ENCODE data around the gene EPS8L2. TPM values are rescaled to one million over a fixed set of nuclear protein-coding genes. Genes with fewer than 3 reads are reported as not detected.
A peak's percentile ranks its signal among the peaks of the same experiment; 100 is the strongest.

The EPS8L2 gene
- total RNA-seq, 2 donors from 2014 or later = 126 to 153 TPM

DNA sequence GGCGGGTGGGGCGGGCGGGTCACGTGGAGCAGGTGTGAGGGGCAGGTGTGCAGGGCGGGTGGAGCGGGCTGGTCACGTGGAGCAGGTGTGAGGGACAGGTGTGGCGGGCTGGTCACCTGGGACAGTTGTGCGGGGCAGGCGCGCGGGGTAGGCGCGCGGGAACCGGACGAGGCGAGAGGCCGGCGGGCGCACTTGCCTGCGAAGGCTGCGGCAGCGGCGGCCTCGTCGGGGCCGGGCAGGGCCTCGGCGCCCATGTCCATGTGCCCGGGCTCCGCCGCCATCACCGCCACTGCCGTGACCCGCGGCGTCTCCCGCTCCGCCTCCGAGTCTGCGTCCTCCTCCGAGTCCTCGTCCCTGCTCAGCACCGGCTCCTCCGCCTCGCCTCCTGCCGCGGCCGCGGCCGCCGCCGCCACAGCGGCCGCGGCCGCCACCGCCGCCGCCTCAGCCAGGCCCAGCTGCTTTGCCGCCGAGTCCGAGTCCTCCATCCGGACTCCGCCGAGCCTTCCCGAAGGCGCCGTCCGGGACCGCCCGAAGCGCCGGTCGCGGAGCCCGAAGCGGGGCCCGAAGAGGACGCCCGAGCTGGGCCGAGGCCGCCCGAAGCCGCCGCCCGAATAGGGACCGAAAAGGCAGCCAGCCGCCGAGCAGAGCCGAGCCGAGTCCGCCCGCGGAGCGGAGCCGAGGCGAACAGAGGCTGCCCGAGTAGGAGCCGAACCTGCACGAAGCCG is 11.3 kb upstream of the EPS8L2 start, which contains the start of gene DEAF1:
Gene DEAF1, minus strand, starts transcription at position 660 of the 725 bp plus-strand sequence. Its CDS starts 175 bp downstream, at position 485.
- ATAC-seq = peak; percentile 87
- H3K9me3 ChIP-seq = no peaks in the 10 kb centered on the region
- peak; percentile 99 for DNase-seq
- intact Hi-C loops (cut with DNase I) = no loop called here
- 3 to 20% methylated on average over 1 to 72 of the region's 103 CpGs for WGBS, 2 donors
- H3K27me3 ChIP-seq = no peaks in the 10 kb centered on the region
- no peak for TF ChIP-seq POLR2A (IDR thresholded peaks at IDR 0.05)
- TF ChIP-seq, protein P1, sequence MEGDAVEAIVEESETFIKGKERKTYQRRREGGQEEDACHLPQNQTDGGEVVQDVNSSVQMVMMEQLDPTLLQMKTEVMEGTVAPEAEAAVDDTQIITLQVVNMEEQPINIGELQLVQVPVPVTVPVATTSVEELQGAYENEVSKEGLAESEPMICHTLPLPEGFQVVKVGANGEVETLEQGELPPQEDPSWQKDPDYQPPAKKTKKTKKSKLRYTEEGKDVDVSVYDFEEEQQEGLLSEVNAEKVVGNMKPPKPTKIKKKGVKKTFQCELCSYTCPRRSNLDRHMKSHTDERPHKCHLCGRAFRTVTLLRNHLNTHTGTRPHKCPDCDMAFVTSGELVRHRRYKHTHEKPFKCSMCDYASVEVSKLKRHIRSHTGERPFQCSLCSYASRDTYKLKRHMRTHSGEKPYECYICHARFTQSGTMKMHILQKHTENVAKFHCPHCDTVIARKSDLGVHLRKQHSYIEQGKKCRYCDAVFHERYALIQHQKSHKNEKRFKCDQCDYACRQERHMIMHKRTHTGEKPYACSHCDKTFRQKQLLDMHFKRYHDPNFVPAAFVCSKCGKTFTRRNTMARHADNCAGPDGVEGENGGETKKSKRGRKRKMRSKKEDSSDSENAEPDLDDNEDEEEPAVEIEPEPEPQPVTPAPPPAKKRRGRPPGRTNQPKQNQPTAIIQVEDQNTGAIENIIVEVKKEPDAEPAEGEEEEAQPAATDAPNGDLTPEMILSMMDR (IDR thresholded peaks at IDR 0.05) = no peak
- peak within 1 kb of the TSS; percentile 46 to 80 for H3K4me3 ChIP-seq
- peaks cover 40% of the 10 kb centered on the region for H3K4me1 ChIP-seq
- H3K27ac ChIP-seq = peak within 1 kb of the TSS; percentile 94 to 99 (median 97)
- H3K36me3 ChIP-seq (replicated peaks in 1 of 2; ENCODE audit: insufficient read depth in 1 of 2, low read depth in 2 of 2) = no peaks in the 10 kb centered on the region

DNA sequence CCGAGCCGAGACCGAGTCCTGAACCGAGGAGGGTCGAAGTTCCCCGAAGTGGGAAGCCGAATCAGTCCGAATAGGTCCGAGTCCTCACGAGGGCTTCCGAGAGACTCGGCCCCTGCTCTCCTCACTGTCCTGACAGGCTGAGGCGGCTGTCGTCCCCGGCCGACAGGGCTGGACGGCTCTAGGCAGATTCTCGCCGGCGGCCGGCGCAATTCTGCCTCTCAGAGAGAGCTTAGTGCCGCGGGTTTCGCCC is 10.8 kb upstream of the EPS8L2 start:
- Histone ChIP-seq H3K4me1 (peaks cover 40% of the 10 kb centered on the region), H3K36me3 (replicated peaks in 1 of 2; ENCODE audit: insufficient read depth in 1 of 2, low read depth in 2 of 2) (no peaks in the 10 kb centered on the region), H3K4me3 (peak overlapping the region in 1 of 2 donors; percentile 29), H3K27ac (peak overlapping the region; percentile 94 to 99 (median 97)), H3K9me3 (no peaks in the 10 kb centered on the region), H3K27me3 (no peaks in the 10 kb centered on the region)
- TF ChIP-seq POLR2A (IDR thresholded peaks at IDR 0.05) = no peak
- TF ChIP-seq, protein P1 (IDR thresholded peaks at IDR 0.05) = no peak
- no peak for DNase-seq
- intact Hi-C loops (cut with DNase I) = no loop called here
- ATAC-seq = no peak
- WGBS, 2 donors = 0% methylated on average over 25 of the region's 25 CpGs; no CpG with 5 or more reads in 1 of the 2 donors

DNA sequence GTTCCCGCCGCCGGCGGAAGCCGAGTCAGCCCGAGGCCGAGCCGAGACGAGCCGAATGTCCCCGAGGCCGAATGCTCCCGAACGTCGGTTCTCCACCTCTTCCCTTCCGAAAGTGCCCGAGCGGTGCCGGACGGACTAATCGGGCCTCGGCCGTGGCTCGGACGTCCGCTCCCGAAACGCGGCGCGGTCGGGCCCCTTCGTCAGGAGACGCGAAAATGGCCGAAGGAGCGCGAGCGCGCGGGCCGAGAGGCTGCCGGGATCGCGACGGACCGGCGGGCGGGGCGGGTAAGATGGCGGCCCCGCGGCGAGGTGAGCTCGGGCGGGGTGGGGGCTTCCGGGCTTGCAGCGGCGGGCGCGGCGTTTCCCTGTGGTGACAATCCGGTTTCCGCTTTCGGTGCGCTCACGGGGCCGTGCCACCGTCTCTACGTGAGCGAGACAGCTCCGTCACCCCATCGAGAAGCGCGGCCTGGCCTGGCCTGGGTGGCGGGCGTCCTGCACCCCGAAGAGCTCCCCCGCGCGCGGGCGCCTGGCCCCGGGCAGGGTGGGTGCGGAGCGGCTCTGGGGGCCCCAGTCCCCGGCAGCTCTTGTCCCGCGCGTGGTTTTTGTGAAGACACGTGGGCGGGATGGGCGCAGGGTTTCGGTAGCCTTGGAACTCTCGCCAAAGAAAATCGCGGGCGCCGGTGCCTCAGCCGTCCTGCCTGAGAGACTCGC is 10.3 kb upstream of the EPS8L2 start, which contains the start of gene TMEM80:
Gene TMEM80, plus strand, starts transcription at position 279 of the 711 bp plus-strand sequence. Its CDS starts 12 bp downstream, at position 291.
- H3K4me1 ChIP-seq = peaks cover 40% of the 10 kb centered on the region
- DNase-seq = peak; percentile 98 to 99 (median 99)

DNA sequence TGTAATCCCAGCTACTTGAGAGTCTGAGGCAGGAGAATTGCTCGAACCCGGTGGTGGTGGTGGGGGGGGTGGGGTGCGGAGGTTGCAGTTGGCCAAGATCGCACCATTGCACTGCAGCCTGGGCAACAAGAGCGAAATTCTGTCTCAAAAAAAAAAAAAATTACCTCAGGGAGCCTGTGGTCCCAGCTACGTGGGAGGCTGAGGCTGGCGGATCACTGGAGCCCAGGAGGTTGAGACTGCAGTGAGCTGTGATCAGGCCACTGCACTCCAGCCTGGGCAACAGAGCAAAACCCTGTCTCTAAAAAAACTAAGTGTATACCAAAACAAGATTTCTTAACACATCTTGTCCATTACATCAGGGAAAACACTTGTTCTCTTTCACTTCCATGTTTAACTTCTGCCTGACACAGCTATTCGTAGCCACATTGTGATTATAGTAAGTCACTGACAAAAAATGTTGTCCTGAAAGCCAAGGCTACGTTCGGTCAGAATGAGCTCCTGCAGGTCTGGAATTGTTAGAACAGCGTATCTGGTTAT is 9.0 kb upstream of the EPS8L2 start:
- Histone ChIP-seq H3K27ac (peak overlapping the region; percentile 5 to 99 (median 97)), H3K4me3 (no peak overlapping the region), H3K9me3 (no peaks in the 10 kb centered on the region), H3K36me3 (replicated peaks in 1 of 2; ENCODE audit: insufficient read depth in 1 of 2, low read depth in 2 of 2) (no peaks in the 10 kb centered on the region), H3K27me3 (no peaks in the 10 kb centered on the region), H3K4me1 (peaks cover 38% of the 10 kb centered on the region)
- intact Hi-C loops (cut with DNase I) = no loop called here
- ATAC-seq (no peak), DNase-seq (peak in 3 of 4 donors; percentile 39 to 67 (median 43))
- 44 to 50% methylated on average over 11 of the region's 11 CpGs for WGBS, 2 donors
- TF ChIP-seq, protein P1 (IDR thresholded peaks at IDR 0.05) = no peak
- peak in 2 of 3 donors; percentile 42 to 52 for TF ChIP-seq POLR2A (IDR thresholded peaks at IDR 0.05)

More for the DNA sequence above, 10.3 kb upstream of the EPS8L2 start, which contains the start of gene TMEM80:
- Histone ChIP-seq H3K4me3 (peak within 1 kb of the TSS; percentile 46 to 80), H3K36me3 (replicated peaks in 1 of 2; ENCODE audit: insufficient read depth in 1 of 2, low read depth in 2 of 2) (no peaks in the 10 kb centered on the region), H3K9me3 (no peaks in the 10 kb centered on the region), H3K27ac (peak within 1 kb of the TSS; percentile 94 to 99 (median 97)), H3K27me3 (no peaks in the 10 kb centered on the region)
- 1% methylated on average over 101 of the region's 101 CpGs; no CpG with 5 or more reads in 1 of the 2 donors for WGBS, 2 donors
- peak; percentile 84 for ATAC-seq
- intact Hi-C loops (cut with DNase I) = no loop called here
- TF ChIP-seq, protein P1 (IDR thresholded peaks at IDR 0.05) = no peak
- TF ChIP-seq POLR2A (IDR thresholded peaks at IDR 0.05) = peak; percentile 36 to 83 (median 70)

All from body of pancreas (tissue), 4 donors.